Right cardiac atrium (tissue), 5 donors: ENCODE measurements around the gene AFG1L. TPM values are rescaled to one million over a fixed set of nuclear protein-coding genes. Genes with fewer than 3 reads are reported as not detected.
"Not testable (repeated sequence)": the region's sequence is repeated elsewhere in the genome, so short reads cannot be mapped to it uniquely, and the experiment has no call there.

Source experiments
- ATAC-seq, 2 donors: fragments of 200-7000 bp; cut with Tn5 transposase; one replicate each; pipeline versions ENCODE4 v1.8.0 to v1.9.1; 2020; ENCODE audit warnings: moderate library complexity in 2 of 2, mild to moderate bottlenecking in 1 of 2
- DNase-seq, 3 donors: peaks; one replicate each; pipeline ENCODE4 v3.0.0-alpha.2; 2020
- H3K27ac ChIP-seq: one replicate; pipeline ENCODE4 v1.5.1; 2013; ENCODE audit warnings: mild to moderate bottlenecking, low read length, control low read depth, moderate library complexity
- H3K27me3 ChIP-seq: one replicate; pipeline ENCODE4 v1.6.1; 2013; ENCODE audit not compliant: control insufficient read depth, insufficient read depth
- H3K4me1 ChIP-seq: one replicate; pipeline ENCODE4 v1.6.1; 2013; ENCODE audit warnings: low read length; ENCODE audit not compliant: control insufficient read depth, insufficient read depth
- H3K4me3 ChIP-seq: one replicate; pipeline ENCODE4 v1.5.1; 2013; ENCODE audit warnings: low read length, control low read depth
- H3K9me3 ChIP-seq: one replicate; pipeline ENCODE4 v1.6.1; 2013; ENCODE audit warnings: low read length; ENCODE audit not compliant: control insufficient read depth
- WGBS: extraction: QIAGEN DNeasy Blood & Tissue Kit; methylation state at CpG from one replicate; pipeline ENCODE4 v1.1.7; 2013; 5-methylcytosine and 5-hydroxymethylcytosine counted together
- intact Hi-C, 4 donors: fragments of 100-400 bp; cut with DNase I; formaldehyde crosslinking; loops; one replicate each; pipeline versions ENCODE4 v1.11.0 to v1.14.0; 2022 to 2023
- polyA plus RNA-seq: library from polyadenylated mRNA; stranded (reverse); fragments of 200-250 nt; gene quantifications from one replicate; pipeline ENCODE4 v1.2.3, GENCODE V29; 2013
- total RNA-seq, 4 donors: library from RNA; stranded (reverse); fragmentation: NEBNext Ultra II Directional; extraction: Animal tissue kit (Norgen Biotek cat#: 25700); gene quantifications; one replicate each; pipeline ENCODE4 v1.2.1, GENCODE V29; 2021
- donor health status: healthy with polysubstance abuse.
- donor health status: DM: no; HTN: yes; CAD: no.
- donor health status: DM: no; HTN: no; CAD: no.
- donor health status: DM: no; HTN: yes; CAD: no; lungs with severe emphysema.
- donor health status: DM: yes; HTN: yes; CAD: no.

Gene AFG1L
- total and polyA plus RNA-seq, 5 donors: 3.9 to 14.5 (median 9.9) TPM

DNA sequence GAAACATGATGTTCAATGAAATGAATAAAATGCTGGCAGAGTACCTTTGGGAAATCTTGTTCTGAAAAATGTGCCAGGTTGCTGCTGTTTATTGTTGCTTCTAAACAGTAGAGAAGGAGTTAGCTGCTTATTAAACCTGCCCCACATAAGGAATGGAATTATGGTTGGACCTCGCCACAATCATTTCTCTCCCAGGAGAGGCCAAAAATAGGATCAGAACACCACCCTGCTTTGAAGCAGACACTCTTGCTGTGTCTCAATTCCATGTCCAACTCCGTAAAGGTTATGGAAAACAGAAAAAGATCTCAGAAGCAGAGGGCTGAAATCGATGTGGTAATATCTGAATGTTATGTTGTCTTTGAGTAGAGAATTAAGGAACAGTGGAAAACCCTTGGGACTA lies 27.9 kb downstream of the AFG1L start:
- H3K4me3 ChIP-seq: no peak overlapping the region
- no peak for ATAC-seq
- no peak for DNase-seq
- WGBS: 74% methylated on average over 3 of the region's 3 CpGs
- H3K27me3 ChIP-seq: no peaks in the 10 kb centered on the region
- no peaks in the 10 kb centered on the region for H3K9me3 ChIP-seq
- intact Hi-C loops: no loop called here
- no peaks in the 10 kb centered on the region for H3K4me1 ChIP-seq
- no peak overlapping the region for H3K27ac ChIP-seq

DNA sequence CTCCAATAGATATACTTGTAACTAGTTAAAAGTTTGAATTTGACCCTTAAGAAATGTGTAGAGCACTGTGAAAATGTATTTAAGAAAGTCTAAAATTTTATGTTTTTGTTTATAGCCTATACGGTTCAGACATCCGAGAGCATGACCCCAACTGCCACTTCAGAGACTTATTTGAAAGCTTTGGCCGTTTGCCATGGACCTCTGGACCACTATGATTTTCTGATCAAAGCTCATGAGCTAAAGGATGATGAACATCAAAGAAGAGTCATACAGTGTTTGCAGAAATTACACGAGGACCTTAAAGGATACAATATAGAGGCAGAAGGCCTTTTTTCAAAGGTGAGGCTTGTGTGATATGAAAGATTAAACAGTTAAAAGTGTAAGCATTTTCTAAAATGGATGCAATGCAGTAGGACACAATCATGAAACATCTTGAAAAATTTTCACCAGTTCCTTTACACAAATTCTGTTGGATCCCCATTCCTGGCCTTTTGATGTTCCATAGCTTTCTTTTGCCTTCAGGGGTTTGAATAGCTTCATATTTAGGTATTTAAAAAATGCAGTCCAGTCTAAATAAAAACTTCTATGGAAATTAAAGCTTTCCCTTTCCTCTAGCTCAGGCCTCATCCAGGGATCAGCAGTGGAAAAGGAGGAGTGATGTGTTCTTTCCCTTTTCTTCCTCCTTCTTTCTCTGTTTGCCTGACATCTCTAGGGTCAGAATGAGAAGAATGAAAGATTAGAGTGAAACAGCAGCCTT lies 29.0 kb downstream of the AFG1L start:
- Histone ChIP-seq H3K4me1 (no peaks in the 10 kb centered on the region), H3K27ac (no peak overlapping the region), H3K9me3 (no peaks in the 10 kb centered on the region), H3K4me3 (no peak overlapping the region), H3K27me3 (no peaks in the 10 kb centered on the region)
- 79% methylated on average over 4 of the region's 4 CpGs for WGBS
- ATAC-seq (no peak), DNase-seq (no peak)
- intact Hi-C loops: no loop called here

DNA sequence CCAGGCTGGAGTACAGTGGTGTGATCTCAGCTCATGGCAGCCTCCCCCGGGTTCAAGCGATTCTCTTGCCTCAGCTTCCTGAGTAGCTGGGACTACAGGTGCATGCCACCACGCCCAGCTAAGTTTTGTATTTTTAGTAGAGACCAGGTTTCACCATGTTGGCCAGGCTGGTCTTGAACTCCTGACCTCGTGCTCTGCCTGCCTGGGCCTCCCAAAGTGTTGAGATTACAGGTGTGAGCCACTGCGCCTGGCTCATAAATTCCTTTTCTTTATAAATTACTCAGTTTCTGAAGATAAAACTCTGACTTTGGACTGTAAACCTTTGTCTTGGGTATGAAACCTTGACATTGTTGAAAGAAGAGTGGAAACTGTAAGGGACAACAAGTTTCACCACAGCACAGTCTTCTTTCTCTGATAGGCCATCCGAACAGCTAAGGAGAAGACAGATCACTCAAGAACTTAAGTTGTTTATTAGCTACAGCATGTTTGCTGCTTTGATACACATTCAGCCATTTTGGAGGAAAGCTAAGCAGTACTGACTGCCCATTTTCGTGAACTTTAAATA lies 35.4 kb downstream of the AFG1L start:
- H3K27me3 ChIP-seq, ATAC-seq, DNase-seq, H3K9me3 ChIP-seq, H3K27ac ChIP-seq, H3K4me1 ChIP-seq, H3K4me3 ChIP-seq, intact Hi-C loops: not testable (repeated sequence)
- 97% methylated on average over 7 of the region's 7 CpGs for WGBS

DNA sequence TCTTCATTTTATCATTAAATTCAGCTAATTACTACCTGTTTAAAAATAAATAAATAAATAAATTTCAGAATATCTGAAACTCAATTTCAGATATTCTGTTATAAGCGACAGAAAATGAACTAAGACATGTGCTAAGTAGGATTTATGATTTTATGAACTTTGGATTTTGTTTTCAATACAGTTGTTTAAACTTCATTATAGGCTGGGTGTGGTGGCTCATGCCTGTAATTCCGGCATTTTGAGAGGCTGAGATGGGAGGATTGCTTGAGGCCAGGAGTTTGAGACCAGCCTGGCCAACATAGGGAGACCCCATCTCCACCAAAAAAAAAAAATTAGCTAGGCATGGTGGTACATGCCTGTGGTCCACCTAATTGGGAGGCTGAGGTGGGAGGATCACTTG lies 36.0 kb downstream of the AFG1L start:
- intact Hi-C loops: no loop called here
- Histone ChIP-seq H3K27me3 (no peaks in the 10 kb centered on the region), H3K27ac (no peak overlapping the region), H3K4me3 (no peak overlapping the region), H3K9me3 (no peaks in the 10 kb centered on the region), H3K4me1 (no peaks in the 10 kb centered on the region)
- WGBS: 98% methylated on average over 2 of the region's 2 CpGs
- no peak for ATAC-seq
- no peak for DNase-seq

DNA sequence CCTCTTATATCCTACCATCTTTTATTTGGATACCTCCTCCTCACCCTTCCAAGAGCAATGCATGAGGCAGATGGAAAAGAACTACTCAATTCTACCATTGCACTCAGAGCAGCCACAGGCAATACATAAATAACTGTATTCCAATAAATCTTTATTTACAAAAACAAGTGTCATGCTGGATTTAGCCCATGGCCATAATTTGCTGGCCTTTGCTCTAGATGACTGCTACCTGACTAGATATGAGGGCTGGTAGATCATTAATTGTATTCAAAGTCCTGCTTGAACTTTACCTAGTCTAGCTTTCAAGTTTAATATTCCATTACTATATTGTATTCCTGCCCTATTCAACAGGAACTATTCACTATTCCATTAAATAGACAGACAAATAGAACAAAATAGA lies 37.1 kb downstream of the AFG1L start:
- Histone ChIP-seq H3K4me3 (no peak overlapping the region), H3K27me3 (no peaks in the 10 kb centered on the region), H3K27ac (no peak overlapping the region), H3K9me3 (no peaks in the 10 kb centered on the region), H3K4me1 (no peaks in the 10 kb centered on the region)
- DNase-seq: no peak
- no peak for ATAC-seq
- intact Hi-C loops: no loop called here

DNA sequence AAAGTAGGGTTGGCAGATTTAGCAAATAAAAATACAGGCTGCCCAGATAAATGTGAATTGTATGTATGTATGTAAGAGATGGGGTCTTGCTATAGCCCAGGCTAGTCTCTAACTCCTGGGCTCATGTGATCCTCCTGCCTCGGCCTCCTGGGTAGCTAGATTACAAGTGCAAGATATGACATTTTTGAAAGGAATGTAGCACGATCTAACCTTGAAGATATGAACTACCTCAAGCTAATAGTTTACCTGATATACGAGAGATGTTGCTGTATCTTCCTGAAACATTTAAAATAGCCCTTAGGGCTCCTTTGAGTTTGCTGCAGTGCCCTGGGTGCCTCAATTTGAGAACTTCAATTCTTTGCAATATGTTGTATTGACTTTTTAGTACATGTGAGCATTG lies 42.1 kb downstream of the AFG1L start:
- no peak for DNase-seq
- H3K27ac ChIP-seq: no peak overlapping the region
- 92% methylated on average over 3 of the region's 3 CpGs for WGBS
- H3K9me3 ChIP-seq: no peaks in the 10 kb centered on the region
- no peak overlapping the region for H3K4me3 ChIP-seq
- ATAC-seq: no peak
- H3K4me1 ChIP-seq: no peaks in the 10 kb centered on the region
- intact Hi-C loops: no loop called here
- H3K27me3 ChIP-seq: no peaks in the 10 kb centered on the region

DNA sequence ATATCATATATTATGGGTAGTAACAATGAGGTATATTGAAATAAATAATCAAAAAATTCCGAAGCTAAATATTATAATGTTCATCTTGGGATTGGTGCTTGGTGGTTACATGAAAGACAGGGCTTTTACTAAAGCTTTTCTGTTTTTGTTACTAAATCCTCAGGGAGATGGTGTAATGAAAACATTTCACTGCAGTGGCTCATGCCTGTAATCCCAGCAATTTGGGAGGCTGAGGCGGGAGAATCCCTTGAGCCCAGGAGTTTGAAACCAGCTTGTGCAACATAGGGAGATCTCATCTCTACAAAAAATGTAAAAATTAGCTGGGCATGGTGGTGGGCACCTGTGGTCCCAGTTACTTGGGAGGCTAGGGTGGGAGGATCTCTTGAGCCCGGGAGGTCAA lies 42.9 kb downstream of the AFG1L start:
- Histone ChIP-seq H3K27ac (no peak overlapping the region), H3K27me3 (no peaks in the 10 kb centered on the region), H3K4me3 (no peak overlapping the region), H3K9me3 (no peaks in the 10 kb centered on the region), H3K4me1 (no peaks in the 10 kb centered on the region)
- 85% methylated on average over 3 of the region's 3 CpGs for WGBS
- intact Hi-C loops: no loop called here
- DNase-seq (no peak), ATAC-seq (no peak)

DNA sequence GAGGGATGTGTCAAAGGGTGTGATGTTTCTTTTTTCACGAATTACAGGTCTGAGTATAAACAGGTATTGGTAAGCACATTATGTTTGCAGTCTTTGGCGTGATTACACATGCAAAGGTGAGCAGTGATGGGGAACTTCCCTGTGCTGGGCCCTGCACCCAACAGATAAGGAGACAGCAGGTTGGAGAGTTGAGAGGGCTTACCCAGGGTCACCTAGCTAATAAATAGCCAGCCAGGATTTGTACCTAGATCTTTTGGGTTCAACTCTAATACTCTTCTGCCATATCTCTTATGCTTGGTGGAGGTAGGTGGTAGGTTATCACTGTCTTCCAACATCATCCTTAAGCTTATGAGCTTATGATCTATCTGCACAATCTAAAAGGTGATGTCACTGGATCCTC lies 46.5 kb downstream of the AFG1L start:
- H3K4me1 ChIP-seq: no peaks in the 10 kb centered on the region

DNA sequence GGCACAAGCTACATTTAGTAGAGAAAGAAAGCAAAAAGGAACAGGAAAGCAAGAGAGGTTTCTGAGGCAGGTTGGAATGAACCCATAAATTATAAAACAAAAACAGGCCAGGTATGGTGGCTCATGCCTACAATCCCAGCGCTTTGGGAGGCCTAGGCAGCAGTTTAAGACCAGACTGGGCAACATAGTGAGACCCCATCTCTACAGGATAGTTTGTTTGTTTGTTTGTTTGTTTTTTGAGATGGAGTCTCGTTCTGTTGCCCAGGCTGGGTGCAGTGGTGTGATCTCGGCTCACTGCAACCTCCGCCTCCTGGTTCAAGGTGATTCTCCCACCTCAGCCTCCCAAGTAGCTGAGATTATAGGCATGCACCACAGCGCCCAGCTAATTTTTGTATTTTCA lies 49.0 kb downstream of the AFG1L start:
- no peak for DNase-seq
- no peak overlapping the region for H3K4me3 ChIP-seq
- H3K4me1 ChIP-seq: no peaks in the 10 kb centered on the region
- no peak overlapping the region for H3K27ac ChIP-seq
- H3K9me3 ChIP-seq: no peaks in the 10 kb centered on the region
- no peak for ATAC-seq
- intact Hi-C loops: no loop called here
- WGBS: 96% methylated on average over 5 of the region's 5 CpGs
- H3K27me3 ChIP-seq: no peaks in the 10 kb centered on the region

More for the DNA sequence above, 46.5 kb downstream of the AFG1L start:
- DNase-seq (no peak), ATAC-seq (no peak)
- H3K9me3 ChIP-seq: no peaks in the 10 kb centered on the region
- H3K27me3 ChIP-seq: no peaks in the 10 kb centered on the region
- no peak overlapping the region for H3K4me3 ChIP-seq
- H3K27ac ChIP-seq: no peak overlapping the region
- 92% methylated on average over 2 of the region's 2 CpGs for WGBS
- intact Hi-C loops: no loop called here

DNA sequence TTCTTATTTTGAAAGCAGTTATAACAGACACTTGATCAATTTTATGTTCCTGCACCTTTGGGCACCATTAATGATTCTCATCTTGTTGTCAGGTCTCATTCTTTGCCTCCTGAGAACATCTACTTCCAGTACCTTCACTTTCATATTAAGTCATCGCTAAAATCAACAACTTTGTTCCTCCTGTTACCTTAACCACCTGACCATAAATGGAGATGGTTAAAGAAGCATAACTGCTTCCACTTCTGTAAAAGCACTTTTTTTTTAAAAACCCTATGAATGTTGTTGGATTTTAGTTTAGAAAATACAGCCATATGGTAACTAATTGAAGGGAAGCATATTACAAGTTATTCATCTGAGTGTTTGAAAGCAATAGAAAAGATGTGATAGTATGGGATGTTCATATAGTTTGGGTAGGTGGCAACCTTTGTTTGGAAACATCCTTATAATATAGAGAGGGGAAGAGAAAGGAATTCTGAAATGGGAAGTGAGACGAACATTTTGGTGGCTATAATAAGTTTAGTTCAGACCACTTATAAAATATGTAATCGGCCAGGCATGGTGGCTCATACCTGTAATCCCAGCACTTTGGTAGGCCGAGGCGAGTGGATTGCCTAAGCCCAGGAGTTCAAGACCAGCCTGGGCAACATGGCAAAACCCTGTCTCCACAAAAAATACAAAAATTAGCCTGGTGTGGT lies 53.9 kb downstream of the AFG1L start:
- H3K4me1 ChIP-seq: no peaks in the 10 kb centered on the region
- DNase-seq: no peak
- H3K9me3 ChIP-seq: no peaks in the 10 kb centered on the region
- no peaks in the 10 kb centered on the region for H3K27me3 ChIP-seq
- 88% methylated on average over 5 of the region's 5 CpGs for WGBS
- H3K27ac ChIP-seq: no peak overlapping the region
- no peak for ATAC-seq
- intact Hi-C loops: no loop called here
- no peak overlapping the region for H3K4me3 ChIP-seq

DNA sequence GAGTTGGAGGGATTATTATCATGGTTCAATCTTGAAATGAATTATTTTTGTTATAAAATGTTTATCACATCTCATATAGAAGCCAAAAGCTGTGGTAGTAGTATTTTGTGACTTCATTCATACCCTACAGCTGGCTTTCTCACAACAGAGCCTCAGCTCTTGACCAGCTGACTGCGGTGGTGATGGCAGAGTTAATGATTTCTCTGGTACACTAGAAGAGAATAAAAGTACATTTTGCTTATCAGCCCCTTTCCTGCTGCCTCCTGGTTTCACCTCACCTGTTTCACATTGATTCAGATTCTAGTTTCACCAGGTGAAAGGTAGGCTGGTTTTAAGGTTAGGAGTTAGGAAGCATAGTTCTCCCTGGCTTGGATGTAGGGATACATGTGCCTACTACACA lies 55.7 kb downstream of the AFG1L start:
- intact Hi-C loops: no loop called here
- WGBS: 96% methylated on average over 1 of the region's 1 CpG

More for the DNA sequence above, 55.7 kb downstream of the AFG1L start:
- ATAC-seq (no peak), DNase-seq (no peak)
- Histone ChIP-seq H3K27me3 (no peaks in the 10 kb centered on the region), H3K4me3 (no peak overlapping the region), H3K9me3 (no peaks in the 10 kb centered on the region), H3K27ac (no peak overlapping the region), H3K4me1 (no peaks in the 10 kb centered on the region)
